ENCODE results near the gene CDH15.

GRCh38 chr16:89166696-89167424, 4.7 kb upstream of the CDH15 start:
- TF ChIP-seq CTCF (IDR thresholded peaks at IDR 0.05; ENCODE audit: insufficient read depth, low read length, poor library complexity, severe bottlenecking) (no peak), EZH2phosphoT487 (conservative IDR thresholded peaks at IDR 0.05; ENCODE audit: low read length) (no peak)

Data from SU-DHL-6 (cell line).